Activated T-cell treated with anti-CD3 and anti-CD28 coated beads for 1 hour (primary cell): ENCODE results near the gene CARMIL1.

Experiments
- DNase-seq: peaks from one replicate; pipeline ENCODE4 v3.0.0-alpha.2; 2020; ENCODE audit warnings: low read depth

CARMIL1 gene

DNA sequence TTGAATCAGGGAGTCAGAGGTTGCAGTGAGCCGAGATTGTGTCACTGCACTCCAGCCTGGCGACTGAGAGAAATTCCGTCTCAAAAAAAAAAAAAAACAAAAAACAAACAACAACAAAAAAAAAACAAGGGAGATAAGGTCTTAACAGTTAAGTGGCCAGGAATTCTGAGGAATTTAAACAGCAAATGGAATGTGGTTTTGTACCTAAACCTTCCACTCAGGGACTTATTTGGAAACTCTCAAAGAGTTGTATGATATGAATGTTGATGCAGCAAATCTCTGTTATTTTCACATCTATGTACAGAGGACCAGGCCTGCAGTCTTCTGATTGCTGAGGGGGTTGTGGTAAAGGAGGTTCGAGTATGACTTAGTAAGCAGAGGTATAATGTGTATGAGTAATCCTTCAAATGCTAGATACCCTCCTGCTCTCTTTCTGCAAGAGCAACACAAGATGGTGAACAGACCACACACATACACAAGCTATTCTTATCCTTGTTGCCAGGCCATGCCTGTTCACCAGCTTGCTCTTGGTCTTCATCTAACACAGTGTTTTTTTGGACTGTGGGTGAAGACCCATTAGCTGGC is 197.9 kb downstream of the CARMIL1 start:
- no peak for DNase-seq

GRCh38 chr6:25478973-25479372 is 199.8 kb downstream of the CARMIL1 start:
- DNase-seq: no peak

- no peak for DNase-seq
These were observed 202.1 kb downstream of the CARMIL1 start for GRCh38 chr6:25481267-25481666.

DNA sequence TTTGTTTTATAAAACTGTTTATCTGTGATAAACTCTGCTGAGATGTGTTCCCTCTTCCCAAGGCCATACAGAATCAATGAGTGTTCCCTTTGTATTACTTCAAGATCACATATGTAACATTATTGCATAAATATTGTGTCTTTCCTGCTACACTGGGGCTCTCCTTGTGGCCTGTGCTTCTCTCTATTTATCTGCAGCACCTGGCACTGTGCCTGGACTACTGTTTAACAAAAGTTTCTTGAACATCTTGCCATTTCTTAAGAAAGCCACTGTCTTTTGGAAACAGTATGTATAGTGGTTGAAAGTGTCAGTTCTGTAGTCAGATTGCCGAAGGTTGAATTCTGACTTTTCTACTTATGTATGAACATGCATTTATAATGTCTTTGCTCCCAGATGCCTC is 203.8 kb downstream of the CARMIL1 start:
- DNase-seq: no peak

- DNase-seq: no peak
These were observed 204.8 kb downstream of the CARMIL1 start for GRCh38 chr6:25483943-25484342.

GRCh38 chr6:25484900-25485299 is 205.7 kb downstream of the CARMIL1 start:
- DNase-seq: no peak

GRCh38 chr6:25485821-25486534 is 206.8 kb downstream of the CARMIL1 start:
- DNase-seq: no peak

GRCh38 chr6:25486550-25486949 is 207.4 kb downstream of the CARMIL1 start:
- no peak for DNase-seq

DNA sequence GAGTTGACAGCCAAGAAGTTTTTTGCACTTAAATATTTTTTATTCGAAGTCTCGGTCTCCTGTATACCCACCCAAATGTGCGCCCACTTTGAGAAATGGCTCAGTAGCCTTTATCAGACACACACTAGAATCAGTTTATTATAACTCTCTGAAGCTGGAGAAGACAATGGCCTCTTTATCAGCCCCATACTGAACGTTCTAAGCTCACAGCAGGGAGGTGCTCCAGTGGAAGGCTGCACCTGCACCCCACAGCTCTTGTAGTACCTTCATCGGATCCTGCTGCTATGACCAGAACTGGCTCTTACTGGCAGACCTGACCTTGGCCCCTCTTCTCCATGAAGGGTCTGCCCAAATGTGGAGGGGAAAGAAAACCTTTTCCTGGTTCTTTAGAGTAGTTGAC is 207.8 kb downstream of the CARMIL1 start:
- no peak for DNase-seq

DNA sequence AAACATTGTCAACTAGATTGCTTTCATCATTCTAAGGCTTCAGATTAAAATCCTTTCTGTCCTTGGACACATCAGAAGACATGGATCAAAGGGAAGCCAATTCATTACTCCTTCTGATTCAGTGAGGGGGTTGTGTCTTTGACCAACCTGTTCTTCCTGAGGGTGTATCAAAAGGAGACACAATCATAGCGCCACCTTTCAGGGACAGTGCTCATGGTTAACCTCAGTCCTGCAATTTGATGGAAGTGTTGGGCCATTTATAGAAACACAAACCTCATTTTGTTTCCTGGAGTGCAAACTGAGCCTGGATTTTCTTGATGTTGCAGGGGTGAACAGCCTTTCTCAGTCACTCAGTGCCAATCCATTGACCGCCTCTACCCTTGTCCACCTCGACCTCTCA is 209.0 kb downstream of the CARMIL1 start:
- no peak for DNase-seq

GRCh38 chr6:25489399-25489798 is 210.2 kb downstream of the CARMIL1 start:
- DNase-seq: no peak

- DNase-seq: peak; percentile 48
These were observed 211.0 kb downstream of the CARMIL1 start for GRCh38 chr6:25490018-25490801.

- DNase-seq: no peak
These were observed 213.8 kb downstream of the CARMIL1 start for GRCh38 chr6:25492951-25493350.

- DNase-seq: no peak
These were observed 215.3 kb downstream of the CARMIL1 start for GRCh38 chr6:25494469-25494868.

- no peak for DNase-seq
These were observed 218.3 kb downstream of the CARMIL1 start for GRCh38 chr6:25497383-25498040.

DNA sequence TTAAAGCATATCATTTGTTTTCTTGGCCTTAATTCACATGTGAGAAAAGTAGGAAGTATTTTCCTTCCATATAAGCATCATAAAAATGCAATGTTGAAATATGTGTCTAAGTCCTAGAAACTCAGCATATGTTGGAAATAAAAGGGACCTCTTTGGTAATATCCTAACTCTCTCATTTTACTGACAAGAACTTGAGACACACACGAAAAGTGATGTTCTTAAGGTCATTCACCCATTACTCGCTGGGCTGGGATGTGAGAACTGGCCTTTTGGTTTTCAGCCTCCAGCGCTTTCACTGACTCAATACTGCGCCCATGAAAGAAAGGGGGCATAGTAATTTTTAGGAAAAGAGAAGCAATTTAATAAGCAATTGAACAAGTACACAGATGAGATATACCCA is 219.3 kb downstream of the CARMIL1 start:
- no peak for DNase-seq

- DNase-seq: no peak
These were observed 220.6 kb downstream of the CARMIL1 start for GRCh38 chr6:25499615-25500235.

DNA sequence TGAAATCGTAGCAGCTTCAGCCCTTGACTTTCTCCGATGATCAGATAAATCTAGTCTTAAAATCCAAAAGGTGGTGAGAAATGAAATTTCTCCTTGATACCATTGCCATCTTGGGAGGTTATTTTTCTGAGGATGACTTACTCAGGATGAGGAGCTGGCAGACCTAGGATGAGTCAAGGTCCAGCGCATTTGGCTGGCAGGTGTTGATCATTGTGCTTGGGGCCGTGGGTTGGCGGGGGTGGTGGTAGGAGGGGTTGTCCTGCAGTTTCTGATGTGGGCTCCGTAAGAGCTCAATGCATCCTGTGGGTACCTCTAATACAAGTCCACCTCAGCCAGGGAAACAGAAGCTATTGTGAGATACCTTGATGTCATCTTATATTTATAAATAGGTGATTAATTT is 224.5 kb downstream of the CARMIL1 start:
- DNase-seq: no peak

GRCh38 chr6:25504661-25505060 is 225.5 kb downstream of the CARMIL1 start:
- DNase-seq: no peak

- DNase-seq: no peak
These were observed 226.8 kb downstream of the CARMIL1 start for GRCh38 chr6:25506020-25506419.

- DNase-seq: no peak
These were observed 228.9 kb downstream of the CARMIL1 start for GRCh38 chr6:25508051-25508450.

- no peak for DNase-seq
These were observed 232.2 kb downstream of the CARMIL1 start for GRCh38 chr6:25511376-25511775.
